ENCODE results near the gene FSD2.
A peak's percentile ranks its signal among the peaks of the same experiment; 100 is the strongest.
"Not testable (repeated sequence)": the region's sequence is repeated elsewhere in the genome, so short reads cannot be mapped to it uniquely, and the experiment has no call there.

FSD2 gene

DNA sequence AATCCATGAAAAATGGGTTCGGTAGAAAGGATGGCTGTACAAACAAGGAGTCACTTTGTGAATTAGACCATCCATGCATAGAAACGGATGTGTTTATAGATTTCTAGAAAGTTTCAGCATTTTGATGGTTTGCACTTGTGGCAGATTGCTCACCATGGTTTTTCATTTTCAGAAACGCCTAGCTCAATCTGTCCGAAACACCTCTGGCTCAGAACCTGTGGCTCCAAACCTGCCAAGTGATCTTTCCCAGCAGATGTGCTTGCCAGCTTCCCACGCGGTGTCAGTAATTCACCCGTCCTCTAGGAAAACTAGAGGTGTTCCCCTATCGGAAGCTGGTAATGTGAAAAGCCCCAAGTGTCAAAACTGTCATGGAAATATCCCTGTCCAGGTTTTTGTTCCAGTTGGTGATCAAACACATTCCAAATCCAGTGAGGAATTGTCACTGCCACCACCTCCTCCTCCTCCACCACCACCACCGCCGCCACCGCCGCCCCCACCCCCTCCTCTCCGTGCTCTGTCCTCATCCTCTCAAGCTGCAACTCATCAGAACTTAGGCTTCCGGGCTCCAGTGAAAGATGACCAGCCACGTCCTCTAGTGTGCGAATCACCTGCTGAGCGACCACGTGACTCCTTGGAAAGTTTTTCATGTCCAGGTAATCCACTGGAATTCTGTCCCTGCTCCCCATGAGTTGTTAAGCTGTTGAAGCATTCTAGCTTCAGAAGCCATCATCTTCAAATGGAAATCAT lies 24.7 kb upstream of the FSD2 start:
- DNase-seq = no peak

DNA sequence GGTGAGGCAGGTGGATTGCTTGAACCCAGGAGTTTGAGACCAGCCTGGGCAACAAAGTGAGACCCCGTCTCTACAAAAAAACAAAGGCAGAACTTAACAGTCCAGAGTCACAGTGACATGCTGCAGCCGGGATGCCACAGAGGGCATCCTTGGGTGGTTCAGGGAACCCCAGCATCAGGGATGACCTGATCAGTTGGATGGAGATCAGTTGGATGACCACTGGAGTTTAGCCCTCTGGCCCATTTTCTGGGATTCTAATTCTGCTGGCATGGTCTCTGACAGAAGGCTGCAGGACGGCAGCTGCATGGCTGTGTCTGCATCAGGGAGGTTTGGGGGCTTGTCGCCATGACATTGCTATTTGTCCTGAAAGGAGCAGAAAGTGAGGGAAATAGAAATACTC lies 23.4 kb upstream of the FSD2 start:
- DNase-seq = no peak

DNA sequence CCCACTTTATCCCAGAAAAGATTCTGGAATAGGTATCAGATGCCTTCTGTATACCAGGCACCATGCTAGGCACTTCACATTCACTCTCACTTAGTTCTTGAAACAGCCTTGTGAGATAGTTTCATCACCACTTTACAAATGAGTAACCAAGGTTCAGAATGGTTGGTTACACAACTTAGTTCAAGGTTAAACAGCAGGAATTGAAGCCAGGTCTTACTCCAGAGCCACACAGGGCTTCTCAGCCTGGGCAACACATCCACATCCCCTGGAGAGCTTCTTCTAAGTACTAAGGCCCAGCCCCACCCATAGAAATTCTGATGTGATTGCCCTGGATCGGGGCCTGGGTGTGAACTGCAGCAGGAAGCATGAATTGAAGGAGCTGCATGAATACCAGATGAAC lies 22.2 kb upstream of the FSD2 start:
- no peak for DNase-seq

DNA sequence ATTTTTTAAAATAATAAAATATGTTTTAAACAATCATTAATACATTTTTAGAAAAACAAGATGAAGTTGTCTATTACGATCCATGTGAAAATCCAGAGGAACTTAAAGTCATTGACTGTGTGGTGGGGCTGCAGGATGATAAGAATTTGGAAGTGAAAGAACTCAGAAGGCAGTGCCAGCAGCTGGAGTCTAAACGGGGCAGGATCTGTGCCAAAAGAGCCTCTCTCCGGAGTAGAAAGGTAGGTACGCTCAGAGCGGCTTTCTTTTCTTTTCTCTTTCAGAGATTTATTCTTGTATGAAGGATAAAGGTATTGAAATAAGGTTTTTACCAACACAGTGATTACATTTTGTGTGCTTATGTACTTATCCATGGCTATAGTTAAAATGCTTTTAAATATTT lies 17.2 kb upstream of the FSD2 start:
- no peak for DNase-seq

DNA sequence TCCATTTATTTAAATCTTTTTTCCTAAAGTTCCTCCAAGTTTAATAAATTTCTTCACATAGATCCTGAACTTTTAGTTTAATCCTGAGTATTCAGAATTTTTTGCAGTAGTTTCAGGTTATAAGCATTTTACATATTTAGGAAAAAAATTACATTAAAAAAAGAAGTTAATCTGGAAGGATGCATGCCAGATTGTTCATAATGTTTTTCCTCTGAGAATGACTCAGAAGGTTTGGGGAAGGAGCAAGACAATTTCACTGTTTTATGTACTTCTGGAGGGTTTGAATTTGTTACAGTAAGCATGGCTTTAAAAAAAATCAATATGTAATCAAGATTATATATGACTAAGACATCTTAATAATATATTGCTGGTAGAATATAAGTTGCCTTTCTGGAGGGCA lies 16.0 kb upstream of the FSD2 start:
- DNase-seq = not testable (repeated sequence)

DNA sequence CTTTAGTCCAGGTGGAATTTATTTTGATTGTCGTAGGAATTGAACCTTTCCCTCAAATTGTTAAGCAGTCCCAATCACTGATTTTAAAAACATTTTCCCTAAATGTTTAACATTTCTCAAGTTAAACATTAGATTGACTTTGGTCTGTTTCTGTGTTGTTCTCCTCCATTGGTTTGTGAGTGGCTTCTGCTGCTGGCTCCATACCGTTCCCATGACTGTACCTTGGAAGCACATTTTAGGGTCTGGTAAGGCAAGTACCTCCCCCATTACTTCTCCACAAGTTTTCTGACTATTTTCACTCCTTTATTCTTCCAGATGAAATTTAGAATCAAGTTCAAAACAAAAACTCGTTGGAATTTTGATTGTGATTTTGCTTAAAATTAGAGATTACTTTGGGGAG lies 15.5 kb upstream of the FSD2 start:
- not testable (repeated sequence) for DNase-seq

DNA sequence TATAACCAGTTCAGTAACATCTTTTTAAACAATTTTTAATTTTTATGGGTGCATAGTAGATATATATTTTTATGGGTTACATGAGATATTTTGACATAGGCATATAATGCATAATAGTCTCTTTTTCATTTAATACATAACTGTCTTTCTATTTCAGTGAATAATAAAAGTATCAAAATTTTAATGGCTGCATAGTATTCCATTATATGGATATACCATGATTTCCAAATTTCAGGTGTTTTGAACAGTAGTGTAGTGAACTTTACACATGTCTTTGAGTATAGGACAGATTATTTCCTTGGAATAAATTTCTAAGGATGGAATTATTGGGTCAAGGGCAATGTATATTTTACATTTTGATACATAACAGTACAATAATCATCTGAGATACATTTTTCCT lies 14.3 kb upstream of the FSD2 start:
- no peak for DNase-seq

DNA sequence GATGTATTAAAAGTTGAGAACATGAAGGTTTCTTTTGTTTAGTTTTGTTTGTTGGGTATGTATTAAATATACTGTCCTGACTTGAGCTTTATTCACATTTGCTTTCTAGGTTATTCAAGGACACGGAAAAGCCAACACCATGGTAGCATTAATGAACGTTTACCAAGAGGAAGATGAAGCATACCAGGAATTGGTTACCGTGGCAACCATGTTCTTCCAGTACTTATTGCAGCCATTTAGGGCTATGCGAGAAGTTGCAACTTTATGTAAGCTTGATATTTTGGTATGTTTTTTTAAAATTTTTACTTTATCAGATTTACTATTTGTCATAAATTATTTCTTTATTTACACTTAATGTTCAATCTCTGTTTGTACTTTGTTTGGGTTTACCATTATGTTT lies 7.1 kb upstream of the FSD2 start:
- DNase-seq = no peak

DNA sequence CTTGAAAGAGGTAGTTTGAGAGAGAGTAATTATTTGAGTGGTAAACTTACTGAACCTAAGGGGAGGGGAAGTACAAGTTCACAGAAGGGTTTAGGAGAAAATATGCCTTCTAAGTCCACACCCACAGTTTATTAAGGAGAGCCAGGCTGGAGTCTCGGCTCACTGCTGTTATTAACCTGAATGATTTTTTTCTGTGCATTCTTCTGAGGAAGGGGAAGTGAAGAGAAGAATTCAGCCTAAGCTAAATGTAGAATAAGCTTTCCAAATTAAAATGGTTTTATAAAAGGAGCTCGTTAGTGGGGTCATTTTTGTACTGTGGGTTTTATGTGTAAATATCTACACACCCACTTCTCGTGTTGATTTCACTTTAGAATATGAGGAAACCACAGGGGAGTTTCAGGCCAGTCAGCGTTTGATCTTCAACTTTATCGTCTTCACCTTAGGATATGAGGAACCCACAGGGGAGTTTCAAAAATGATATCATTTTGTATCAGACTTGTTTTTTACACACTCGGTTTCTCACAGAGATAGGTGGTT lies 5.1 kb upstream of the FSD2 start:
- peak; percentile 77 to 91 for DNase-seq

DNA sequence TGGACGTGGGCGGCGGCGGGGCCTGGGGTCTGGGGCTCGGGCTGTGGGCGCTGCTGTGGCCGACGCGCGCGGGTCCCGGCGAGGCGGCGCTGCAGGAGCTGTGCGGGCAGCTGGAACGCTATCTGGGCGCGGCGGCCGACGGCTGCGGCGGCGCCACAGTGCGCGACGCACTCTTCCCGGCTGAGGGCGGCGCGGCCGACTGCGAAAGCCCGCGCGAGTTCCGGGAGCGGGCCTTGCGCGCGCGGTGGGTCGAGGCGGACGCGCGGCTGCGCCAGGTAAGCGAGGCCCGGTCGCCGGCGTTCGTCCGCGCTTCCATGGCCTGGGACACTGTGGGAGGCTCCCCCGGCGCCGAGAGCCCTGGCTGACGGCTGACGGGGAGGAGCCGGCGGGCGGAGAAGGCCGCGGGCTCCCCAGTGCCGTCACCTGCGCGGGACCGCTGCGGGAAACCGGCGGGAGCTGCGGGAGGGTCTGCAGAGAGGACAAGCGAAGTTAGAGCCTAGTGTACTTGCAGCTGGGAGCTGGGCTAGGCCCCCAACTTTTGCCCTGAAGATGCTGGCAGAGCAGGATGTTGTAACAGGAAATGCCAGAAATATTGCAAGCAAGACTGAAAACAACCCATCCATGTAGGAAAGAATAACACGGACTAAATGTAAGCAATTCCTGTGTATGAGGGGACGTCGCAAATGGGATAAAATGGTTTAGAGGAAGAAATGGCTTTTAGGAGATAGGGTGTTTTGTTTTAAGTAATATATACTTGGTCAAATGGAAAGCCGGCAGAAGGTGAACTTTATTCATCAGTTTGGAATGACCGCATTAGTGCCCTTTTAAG lies 4.4 kb upstream of the FSD2 start:
- peak; percentile 34 to 55 for DNase-seq

DNA sequence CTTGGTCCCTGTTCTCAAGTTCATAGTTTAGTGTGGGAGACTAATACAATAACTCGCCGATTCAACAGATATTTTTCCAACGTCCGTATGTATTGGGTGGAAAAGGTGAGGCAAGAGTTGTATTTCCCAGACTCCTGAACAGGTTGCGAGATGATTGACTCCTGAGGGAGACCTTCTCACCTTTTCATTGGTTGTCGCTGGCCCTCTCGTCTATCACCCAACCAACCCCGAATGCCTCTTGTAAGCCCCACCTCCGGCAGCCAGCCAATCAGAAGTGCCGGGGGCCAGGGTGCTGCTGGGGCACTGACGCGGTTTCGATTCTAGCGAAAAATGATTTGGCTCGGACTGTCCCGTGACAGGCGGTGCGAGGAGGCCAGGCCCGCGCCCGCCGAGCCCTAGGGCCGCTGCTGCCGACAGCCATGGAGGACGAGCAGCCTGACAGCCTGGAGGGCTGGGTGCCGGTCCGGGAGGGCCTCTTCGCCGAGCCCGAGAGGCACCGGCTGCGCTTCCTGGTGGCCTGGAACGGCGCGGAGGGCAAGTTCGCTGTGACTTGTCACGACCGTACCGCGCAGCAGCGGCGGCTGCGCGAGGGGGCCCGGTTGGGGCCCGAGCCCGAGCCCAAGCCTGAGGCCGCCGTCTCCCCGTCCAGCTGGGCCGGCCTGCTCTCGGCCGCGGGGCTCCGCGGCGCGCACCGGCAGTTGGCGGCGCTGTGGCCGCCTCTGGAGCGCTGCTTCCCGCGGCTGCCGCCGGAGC lies 3.6 kb upstream of the FSD2 start, which contains the start of gene WHAMM:
TSS of gene WHAMM (plus strand) at position 321 of the 753 bp plus-strand sequence. CDS start at position 420, 99 bp downstream.
- DNase-seq = peak; percentile 98

DNA sequence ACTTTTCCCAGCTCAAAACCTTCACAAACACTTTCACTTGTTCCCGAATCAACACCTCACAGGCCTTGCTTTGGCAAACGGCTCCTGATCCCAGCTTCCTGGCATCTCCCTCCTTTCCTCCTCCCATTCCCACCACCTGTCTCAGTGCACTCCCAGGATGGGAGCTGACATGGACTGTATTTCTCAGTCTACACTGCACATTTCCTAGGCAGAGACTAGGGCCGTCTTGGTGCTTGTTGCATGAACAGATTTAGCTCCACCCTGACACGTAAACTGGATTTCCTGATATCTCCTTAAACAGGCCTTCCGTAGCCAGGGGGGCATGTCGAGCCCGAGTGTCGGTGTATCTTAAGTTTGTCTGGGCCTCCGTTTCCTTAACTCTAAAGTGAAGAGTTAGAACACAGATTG lies 2.8 kb upstream of the FSD2 start:
- no peak for DNase-seq

DNA sequence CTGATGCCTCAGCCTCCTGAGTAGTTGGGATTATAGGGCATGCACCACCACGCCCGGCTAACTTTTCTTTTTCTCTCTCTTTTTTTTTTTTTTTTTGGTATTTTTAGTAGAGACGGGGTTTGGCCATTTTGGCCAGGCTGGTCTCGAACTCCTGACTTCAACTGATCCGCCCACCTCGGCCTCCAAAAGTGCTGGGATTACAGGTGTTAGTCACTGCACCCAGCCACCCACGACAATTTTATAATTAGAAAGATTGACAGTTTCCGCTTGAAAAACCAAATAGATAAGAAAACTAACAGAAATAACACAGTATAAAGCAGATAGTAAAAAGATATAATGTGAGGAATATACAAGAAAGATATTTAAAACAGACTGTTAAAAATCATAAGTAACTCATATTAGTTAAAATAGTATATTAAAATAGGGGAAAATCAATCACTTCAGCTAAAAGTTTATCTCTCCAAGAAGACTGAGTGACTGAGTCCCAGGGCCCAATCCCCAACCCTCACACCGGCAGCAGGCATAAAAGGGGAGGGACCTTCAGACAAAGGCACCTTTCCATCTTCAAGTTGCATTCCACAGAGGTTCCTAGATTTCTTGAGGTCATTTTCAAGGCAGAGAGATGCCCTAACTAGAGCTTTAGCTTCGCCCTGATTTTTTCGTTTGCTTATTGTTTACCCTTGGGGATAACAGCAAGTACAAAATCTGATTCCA lies 2.2 kb upstream of the FSD2 start:
- DNase-seq = no peak

DNA sequence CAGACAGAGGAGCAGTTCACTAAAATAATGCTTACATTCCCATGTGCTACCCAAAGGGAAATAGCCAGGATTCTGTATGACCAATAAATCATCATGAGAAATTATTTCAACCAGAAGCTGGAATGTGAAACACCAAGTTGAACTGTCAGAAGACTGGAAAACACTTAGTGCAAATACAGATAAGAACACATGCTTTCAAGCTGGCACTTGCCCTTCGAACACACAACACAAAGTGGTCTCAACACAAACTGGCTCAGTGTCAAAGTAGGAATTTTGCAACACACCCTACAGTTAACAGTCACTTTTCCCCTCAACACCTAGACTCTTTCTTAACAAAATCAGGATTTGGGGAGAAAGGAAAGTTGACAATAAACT lies 1.3 kb downstream of the FSD2 start:
- DNase-seq = no peak

DNA sequence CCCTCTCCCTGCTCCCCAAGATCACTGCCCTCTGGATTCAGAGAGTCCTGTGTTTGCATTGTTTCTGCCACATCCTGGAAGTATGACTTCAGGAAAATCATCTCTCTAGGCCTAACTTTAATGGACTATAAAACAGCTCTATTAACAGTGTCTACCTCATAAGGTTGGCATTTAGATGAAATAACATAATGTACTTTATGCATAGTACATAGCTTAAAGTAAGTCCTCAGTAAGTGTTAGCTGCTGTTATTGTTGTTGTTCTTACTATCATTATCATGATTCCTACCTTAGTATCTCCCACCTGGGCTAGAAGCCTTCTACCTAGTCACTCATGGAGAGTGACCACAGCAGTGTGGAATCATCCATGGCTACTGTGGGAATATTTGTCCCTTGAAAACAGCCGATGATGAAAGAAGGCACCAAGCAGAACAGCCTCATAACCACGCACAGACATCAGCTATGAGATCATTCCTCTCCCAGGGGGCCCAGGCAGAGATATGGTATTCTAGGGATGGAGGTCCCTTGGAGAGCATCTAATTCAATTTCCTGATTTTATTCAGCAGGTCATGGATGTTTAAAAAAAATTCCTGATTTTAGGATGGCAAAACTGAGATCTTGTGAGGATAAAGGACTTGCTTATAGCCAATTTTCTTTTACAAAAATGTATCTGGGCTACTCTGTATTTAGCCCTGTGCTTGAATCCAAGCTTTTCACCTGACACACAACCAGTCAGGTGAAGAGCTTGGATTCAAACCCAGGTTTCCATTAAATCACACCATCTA lies 1.9 kb downstream of the FSD2 start:
- no peak for DNase-seq

DNA sequence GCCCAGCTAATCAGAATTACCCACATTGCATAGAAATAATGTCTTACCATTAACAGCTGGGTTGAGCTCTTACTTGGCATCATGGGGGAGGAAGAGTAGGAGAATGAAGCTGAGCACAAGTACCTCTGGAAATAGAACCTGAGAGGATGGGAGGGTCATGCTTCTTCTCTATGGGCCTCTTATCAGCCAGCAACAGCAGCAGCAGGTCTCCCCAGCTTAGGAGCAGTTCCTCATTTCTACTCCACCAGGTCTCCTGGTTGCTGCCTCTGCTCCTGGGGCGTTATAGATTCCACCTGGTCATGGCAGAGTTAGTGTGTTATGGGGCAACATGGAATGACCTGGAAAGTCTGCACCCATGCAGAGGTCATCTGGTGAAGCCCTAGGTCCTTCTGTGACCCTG lies 3.4 kb downstream of the FSD2 start:
- no peak for DNase-seq

DNA sequence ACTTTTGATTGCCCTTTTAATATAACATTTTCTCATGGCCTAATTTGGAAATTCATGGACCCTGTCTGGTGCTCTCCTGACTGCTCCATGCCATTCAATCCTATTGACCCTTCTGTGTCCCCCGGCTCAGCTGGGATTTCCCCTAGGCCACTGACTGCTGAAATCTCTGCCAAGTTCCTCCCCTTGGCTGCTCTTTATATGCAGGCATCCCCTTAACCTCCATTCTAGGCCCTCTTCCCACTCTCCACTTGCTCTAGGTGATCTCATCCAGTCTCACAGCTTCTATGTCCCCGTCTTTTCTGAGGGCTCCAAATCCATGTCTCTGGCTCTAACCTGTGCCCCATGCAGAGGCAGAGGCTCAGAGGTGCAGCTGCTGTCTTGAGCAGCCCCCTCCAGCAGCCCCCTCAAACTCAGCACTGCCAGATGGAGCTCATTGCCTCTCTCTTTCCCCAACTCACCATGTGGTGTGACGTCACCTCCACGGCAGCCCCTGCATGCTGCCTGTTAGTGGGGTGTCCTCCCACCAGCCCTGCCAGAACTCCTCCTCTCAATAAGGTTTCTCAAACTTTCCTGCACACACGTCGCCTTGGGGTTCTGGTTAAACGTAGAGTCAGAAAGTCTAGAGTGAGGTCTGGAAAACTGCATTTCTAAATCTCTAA lies 6.6 kb downstream of the FSD2 start:
- no peak for DNase-seq

DNA sequence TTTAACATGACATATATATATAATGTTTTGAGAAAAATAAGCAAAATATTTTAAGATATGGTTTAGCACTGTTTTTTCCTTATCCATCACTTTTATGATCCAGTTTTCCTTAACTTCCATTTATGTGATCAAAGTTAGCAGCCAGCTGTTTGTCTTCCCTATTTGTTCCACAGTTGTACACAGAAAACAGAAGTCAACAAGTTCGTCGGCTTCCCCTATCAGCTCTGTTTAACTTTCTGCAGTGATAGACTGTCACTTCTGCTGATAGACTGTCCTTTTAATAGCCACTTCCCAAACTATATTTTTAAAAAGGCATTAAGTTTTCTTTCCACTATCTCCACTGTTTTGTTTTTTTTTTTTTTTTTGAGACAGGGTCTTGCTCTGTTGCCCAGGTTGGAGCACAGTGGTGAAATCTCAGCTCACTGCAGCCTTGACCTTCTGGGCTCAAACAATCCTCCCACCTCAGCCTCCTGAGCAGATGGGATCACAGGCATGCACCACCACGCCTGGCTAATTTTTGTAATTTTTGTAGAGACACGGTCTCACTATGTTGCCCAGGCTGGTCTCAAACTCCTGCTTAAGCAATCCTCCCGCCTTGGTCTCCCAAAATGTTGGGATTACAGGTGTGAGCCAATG lies 7.2 kb downstream of the FSD2 start:
- no peak for DNase-seq

DNA sequence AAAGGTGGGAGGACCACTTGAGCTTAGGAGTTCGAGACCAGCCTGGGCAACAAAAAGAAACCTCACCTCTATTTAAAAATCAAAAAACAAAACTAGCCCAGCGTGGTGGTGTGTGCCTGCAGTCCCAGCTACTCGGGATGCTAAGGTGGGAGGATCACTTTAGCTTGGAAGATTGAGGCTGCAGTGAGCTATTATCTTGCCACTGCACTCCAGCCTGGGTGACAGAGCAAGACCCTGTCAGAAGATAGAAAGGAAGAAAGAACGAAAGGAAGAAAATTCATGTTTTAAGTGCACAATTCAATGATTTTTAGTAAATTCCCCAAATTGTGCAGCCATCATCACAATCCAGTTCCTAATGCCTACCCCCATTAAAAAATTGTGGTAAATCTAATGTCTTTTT lies 7.8 kb downstream of the FSD2 start:
- no peak for DNase-seq

DNA sequence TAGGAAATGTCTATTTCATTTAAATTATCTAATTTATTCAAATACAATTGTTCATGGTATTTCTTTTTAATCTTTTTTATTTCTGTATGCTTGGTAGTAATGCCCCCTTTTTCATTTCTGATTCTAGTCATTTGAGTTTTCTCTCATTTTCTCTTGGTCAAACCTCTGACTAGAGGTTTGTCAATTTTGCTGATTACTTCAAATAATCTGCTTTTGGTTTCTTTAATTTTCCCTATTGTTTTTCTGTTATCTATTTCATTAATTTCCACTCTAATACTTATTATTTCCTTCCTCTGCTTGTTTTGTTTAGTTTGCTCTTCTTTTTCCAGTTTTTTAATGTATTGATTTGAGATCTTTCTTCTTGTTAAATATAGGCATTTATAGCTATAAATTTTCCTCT lies 12.1 kb downstream of the FSD2 start:
- no peak for DNase-seq

DNA sequence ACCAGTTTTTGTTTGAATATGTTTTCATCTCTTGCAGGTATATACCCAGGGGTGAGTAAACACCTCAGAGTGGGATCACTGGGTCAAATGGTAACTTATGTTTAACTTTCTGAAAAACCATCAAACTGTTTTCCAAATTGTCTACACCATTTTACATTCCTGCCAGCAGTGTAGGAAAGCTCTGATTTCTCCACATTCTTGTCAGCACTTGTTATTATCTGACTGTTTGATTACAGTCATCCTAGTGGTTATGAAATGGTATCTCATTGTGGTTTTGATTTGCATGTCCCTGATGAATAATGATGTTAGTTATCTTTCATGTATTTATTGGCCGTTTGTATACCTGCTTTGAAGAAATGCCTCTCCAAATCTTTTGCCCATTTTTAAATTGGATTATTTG lies 13.8 kb downstream of the FSD2 start:
- DNase-seq = no peak

All from CD4-positive, alpha-beta T cell treated with Interleukin-4 for 1 hour (primary cell).